Uterus (tissue), 2 donors: Measurements from ENCODE around the gene PRCP.

Source experiments
- POLR2A ChIP-seq, 2 donors: fragments of 450-650 bp; IDR thresholded peaks; one replicate each; pipeline ENCODE4 v1.6.1; 2016; ENCODE audit warnings: antibody characterized with exemption in 2 of 2, mild to moderate bottlenecking in 1 of 2, moderate library complexity in 1 of 2
- TF ChIP-seq, protein P1 (sequence below), 4 experiments: fragments of 200-600 bp in 2 of 4; fragments of 450-650 bp in 2 of 4; sonication (generic) in 2 of 4; IDR thresholded peaks; one replicate each; pipeline ENCODE4 v1.5.1; 2016 to 2019; ENCODE audit warnings: antibody characterized with exemption in 4 of 4, mild to moderate bottlenecking in 2 of 4, moderate library complexity in 1 of 4

DNA sequence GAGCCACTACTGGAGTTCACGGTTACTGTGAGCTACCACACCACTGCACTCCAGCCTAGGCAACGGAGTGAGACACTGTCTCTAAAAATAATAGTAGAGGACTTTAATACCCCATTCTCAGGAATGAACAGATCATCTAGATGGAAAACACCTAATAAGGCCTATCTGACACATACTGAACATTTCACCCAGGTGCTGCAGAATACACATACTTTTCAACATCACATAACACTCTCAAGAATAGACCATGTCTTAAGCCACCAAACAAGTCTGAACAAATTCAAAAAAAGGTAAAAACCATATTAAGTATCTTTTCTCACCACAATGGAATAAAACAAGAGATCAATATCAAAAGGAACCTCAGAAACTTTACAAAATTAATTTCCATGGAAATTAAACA lies 39.2 kb upstream of the PRCP start:
- TF ChIP-seq POLR2A (IDR thresholded peaks at IDR 0.05) = no peak
- TF ChIP-seq, protein P1, sequence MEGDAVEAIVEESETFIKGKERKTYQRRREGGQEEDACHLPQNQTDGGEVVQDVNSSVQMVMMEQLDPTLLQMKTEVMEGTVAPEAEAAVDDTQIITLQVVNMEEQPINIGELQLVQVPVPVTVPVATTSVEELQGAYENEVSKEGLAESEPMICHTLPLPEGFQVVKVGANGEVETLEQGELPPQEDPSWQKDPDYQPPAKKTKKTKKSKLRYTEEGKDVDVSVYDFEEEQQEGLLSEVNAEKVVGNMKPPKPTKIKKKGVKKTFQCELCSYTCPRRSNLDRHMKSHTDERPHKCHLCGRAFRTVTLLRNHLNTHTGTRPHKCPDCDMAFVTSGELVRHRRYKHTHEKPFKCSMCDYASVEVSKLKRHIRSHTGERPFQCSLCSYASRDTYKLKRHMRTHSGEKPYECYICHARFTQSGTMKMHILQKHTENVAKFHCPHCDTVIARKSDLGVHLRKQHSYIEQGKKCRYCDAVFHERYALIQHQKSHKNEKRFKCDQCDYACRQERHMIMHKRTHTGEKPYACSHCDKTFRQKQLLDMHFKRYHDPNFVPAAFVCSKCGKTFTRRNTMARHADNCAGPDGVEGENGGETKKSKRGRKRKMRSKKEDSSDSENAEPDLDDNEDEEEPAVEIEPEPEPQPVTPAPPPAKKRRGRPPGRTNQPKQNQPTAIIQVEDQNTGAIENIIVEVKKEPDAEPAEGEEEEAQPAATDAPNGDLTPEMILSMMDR (IDR thresholded peaks at IDR 0.05) = no peak
